Measurements from ENCODE around the gene L3MBTL4. TPM values are rescaled to one million over a fixed set of nuclear protein-coding genes. Genes with fewer than 3 reads are reported as not detected.

L3MBTL4 gene
- total and polyA plus RNA-seq, 10 of the 15 experiments (the other 5 are each of a cell fraction or from before 2014, with no cell fraction given): 1.3 to 8.7 (median 3.8) TPM

DNA sequence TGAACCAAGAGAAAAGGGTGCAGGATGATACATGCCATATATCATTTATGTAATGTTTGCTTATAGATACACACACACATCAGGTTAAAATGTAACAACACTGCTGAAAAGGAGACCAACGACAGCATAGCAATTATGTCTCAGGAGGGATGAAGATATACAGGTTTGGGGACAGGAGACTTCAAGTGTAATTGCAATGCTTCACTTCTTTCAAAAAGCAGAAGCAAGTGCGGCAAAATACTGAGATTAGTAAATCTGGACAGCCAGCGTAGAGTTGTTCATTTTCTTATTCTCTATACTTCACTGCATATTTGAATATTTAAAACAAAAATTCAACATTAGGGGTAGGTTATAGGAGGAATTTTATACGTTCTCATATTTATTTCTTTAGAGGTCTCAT is 87.2 kb downstream of the L3MBTL4 start:
- TF ChIP-seq CHD4 (IDR thresholded peaks at IDR 0.05): no peak
- no peak for TF ChIP-seq GABPA (IDR thresholded peaks at IDR 0.05; ENCODE audit: low read depth)
- no peak for TF ChIP-seq E2F8 (IDR thresholded peaks at IDR 0.05; ENCODE audit: low read depth, partially characterized antibody)
- TF ChIP-seq USF2 (IDR thresholded peaks at IDR 0.05; ENCODE audit: borderline replicate concordance, low read depth, low read length): no peak
- TF ChIP-seq SREBF2 (IDR thresholded peaks at IDR 0.05; ENCODE audit: low read length): no peak
- no peak for TF ChIP-seq EGR1 (IDR thresholded peaks at IDR 0.05; ENCODE audit: borderline replicate concordance in 1 of 2, low read depth in 2 of 2, low read length in 2 of 2)
- TF ChIP-seq YY1 (IDR thresholded peaks at IDR 0.05; ENCODE audit: low read depth, low read length): no peak
- no peak for TF ChIP-seq CUX1 (IDR thresholded peaks at IDR 0.05; ENCODE audit: insufficient replicate concordance, low read depth, low read length)
- no peak for TF ChIP-seq EP300 (IDR thresholded peaks at IDR 0.05; ENCODE audit: borderline replicate concordance in 1 of 2, control insufficient read depth in 1 of 2, low read depth in 2 of 2, low read length in 2 of 2)
- Histone ChIP-seq H3K36me3 (ENCODE audit: control insufficient read depth in 2 of 2, insufficient read depth in 2 of 2, low read length in 1 of 2) (no peaks in the 10 kb centered on the region), H3K27me3 (replicated peaks in 1 of 2; ENCODE audit: control insufficient read depth in 2 of 2, insufficient read depth in 2 of 2, low read length in 1 of 2) (no peaks in the 10 kb centered on the region), H3K9me3 (replicated peaks; ENCODE audit: control insufficient read depth, insufficient read depth, low read length) (peaks cover 10% of the 10 kb centered on the region; the same call in 2 of the 3 replicates), H3K27ac (ENCODE audit: control insufficient read depth, insufficient read depth) (no peak overlapping the region), H3K4me2 (ENCODE audit: control insufficient read depth, insufficient read depth) (no peak overlapping the region), H3K9ac (ENCODE audit: control insufficient read depth, insufficient read depth, low read length) (no peak overlapping the region), H3K79me2 (ENCODE audit: control insufficient read depth, insufficient read depth, low read length) (no peaks in the 10 kb centered on the region), H2AFZ (ENCODE audit: control insufficient read depth, low read depth, low read length) (no peak overlapping the region), H3K4me1 (ENCODE audit: control insufficient read depth, insufficient read depth, low read length) (no peaks in the 10 kb centered on the region), H3K4me3 (no peak overlapping the region), H4K20me1 (ENCODE audit: control insufficient read depth, insufficient read depth) (no peaks in the 10 kb centered on the region)
- DNase-seq (ENCODE audit: low read depth, low spot score) (no peak), FAIRE-seq (no peak), ATAC-seq (no peak)
- ChIA-PET POLR2A (no interaction called here), CTCF (no interaction called here), SMC1A (ENCODE audit: uncharacterized antibody, unreplicated experiment) (interaction anchor here (1.2 kb wide), 1 partner anchor 9 kb away, joined by 3 read pairs; no protein-coding TSS in a partner anchor), RAD21 (ENCODE audit: unreplicated experiment) (no interaction called here)
- in situ Hi-C loops (cut with MboI) (no loop called here), intact Hi-C loops (cut with micrococcal nuclease; ENCODE audit: unreplicated experiment) (no loop called here)
- 3% methylated on average over 4 of the region's 4 CpGs for WGBS (ENCODE audit: insufficient coverage, insufficient replicate concordance, low lambda C conversion rate, missing lambda C conversion rate)
- no TSS peak for BruUV-seq (replicated peaks)
